Measurements from ENCODE around the gene TMEM151A.

DNA sequence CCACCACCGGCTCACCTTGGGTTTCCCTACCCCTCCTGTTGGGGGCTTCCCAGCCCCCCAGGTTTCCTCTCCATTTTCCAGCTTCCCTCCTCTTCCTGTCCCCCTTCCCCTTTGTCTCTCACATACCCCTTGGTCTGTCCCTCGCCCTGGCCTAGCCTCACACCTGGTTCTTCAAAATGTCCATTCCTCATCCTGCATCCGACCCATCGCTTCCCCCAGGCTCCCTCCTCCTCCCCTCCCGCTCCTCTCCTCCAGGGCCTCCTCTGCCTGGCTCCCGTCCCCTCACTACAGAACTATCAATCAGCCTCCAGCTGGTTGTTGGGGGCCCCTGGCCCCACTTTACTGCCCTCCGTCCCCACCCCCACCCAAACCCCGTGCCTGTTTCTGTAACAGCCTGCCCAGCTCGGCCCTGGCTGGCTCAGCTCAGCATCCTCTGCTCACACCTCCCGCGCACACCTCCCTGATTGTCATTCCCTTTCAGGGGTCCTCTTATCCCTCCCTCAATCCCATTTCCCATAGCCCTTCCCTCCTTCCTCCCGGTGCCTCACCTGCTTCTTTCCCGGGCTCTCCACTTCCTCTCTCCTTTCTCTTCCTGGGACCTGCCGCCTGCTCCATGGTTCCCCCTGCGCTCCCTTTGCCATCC, 12.5 kb upstream of the TMEM151A start:
- TF ChIP-seq, protein P1, sequence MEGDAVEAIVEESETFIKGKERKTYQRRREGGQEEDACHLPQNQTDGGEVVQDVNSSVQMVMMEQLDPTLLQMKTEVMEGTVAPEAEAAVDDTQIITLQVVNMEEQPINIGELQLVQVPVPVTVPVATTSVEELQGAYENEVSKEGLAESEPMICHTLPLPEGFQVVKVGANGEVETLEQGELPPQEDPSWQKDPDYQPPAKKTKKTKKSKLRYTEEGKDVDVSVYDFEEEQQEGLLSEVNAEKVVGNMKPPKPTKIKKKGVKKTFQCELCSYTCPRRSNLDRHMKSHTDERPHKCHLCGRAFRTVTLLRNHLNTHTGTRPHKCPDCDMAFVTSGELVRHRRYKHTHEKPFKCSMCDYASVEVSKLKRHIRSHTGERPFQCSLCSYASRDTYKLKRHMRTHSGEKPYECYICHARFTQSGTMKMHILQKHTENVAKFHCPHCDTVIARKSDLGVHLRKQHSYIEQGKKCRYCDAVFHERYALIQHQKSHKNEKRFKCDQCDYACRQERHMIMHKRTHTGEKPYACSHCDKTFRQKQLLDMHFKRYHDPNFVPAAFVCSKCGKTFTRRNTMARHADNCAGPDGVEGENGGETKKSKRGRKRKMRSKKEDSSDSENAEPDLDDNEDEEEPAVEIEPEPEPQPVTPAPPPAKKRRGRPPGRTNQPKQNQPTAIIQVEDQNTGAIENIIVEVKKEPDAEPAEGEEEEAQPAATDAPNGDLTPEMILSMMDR (IDR thresholded peaks at IDR 0.05): no peak
- TF ChIP-seq EP300 (IDR thresholded peaks at IDR 0.05): no peak
